HT1080 (cell line): Measurements from ENCODE around the gene ROR2. TPM values are rescaled to one million over a fixed set of nuclear protein-coding genes. Genes with fewer than 3 reads are reported as not detected.

Experiments
- DNase-seq: peaks from one replicate; pipeline ENCODE4 v3.0.0-alpha.2; 2015; ENCODE audit warnings: low read depth
- total RNA-seq: library from RNA; depleted of rRNA; stranded (reverse); fragments of >200 nt; shearing (Covaris generic); gene quantifications from 2 replicates; pipeline ENCODE4 v1.2.3, GENCODE V29; 2014

Gene ROR2
- total RNA-seq, 1 experiment from 2014 or later: 0.29 TPM

GRCh38 chr9:91843623-91844148 lies 106.3 kb downstream of the ROR2 start:
- DNase-seq: no peak

GRCh38 chr9:91843093-91843492 lies 106.9 kb downstream of the ROR2 start:
- no peak for DNase-seq

- DNase-seq: no peak
These were observed 107.5 kb downstream of the ROR2 start for GRCh38 chr9:91842358-91843049.

GRCh38 chr9:91841591-91841990 lies 108.4 kb downstream of the ROR2 start:
- no peak for DNase-seq

GRCh38 chr9:91840882-91841281 lies 109.1 kb downstream of the ROR2 start:
- no peak for DNase-seq

- no peak for DNase-seq
These were observed 109.6 kb downstream of the ROR2 start for GRCh38 chr9:91840469-91840868.

- no peak for DNase-seq
These were observed 110.0 kb downstream of the ROR2 start for GRCh38 chr9:91839926-91840465.

GRCh38 chr9:91837981-91838731 lies 111.9 kb downstream of the ROR2 start:
- peak; percentile 24 for DNase-seq

GRCh38 chr9:91836515-91836914 lies 113.5 kb downstream of the ROR2 start:
- DNase-seq: no peak

- no peak for DNase-seq
These were observed 114.4 kb downstream of the ROR2 start for GRCh38 chr9:91835632-91836031.

GRCh38 chr9:91835216-91835615 lies 114.8 kb downstream of the ROR2 start:
- DNase-seq: no peak

- DNase-seq: no peak
These were observed 115.3 kb downstream of the ROR2 start for GRCh38 chr9:91834740-91835139.

- no peak for DNase-seq
These were observed 116.2 kb downstream of the ROR2 start for GRCh38 chr9:91833878-91834255.

- no peak for DNase-seq
These were observed 116.7 kb downstream of the ROR2 start for GRCh38 chr9:91833096-91833877.

GRCh38 chr9:91832322-91832721 lies 117.7 kb downstream of the ROR2 start:
- DNase-seq: no peak

GRCh38 chr9:91825866-91826265 lies 124.2 kb downstream of the ROR2 start:
- no peak for DNase-seq

- peak; percentile 7 for DNase-seq
These were observed 124.6 kb downstream of the ROR2 start for GRCh38 chr9:91825422-91825821.

- DNase-seq: no peak
These were observed 125.3 kb downstream of the ROR2 start for GRCh38 chr9:91824601-91825305.

GRCh38 chr9:91824151-91824550 lies 125.9 kb downstream of the ROR2 start:
- DNase-seq: no peak

- no peak for DNase-seq
These were observed 128.8 kb downstream of the ROR2 start for GRCh38 chr9:91820949-91821880.
